ENCODE results near the gene FLOT1.

The FLOT1 gene

GRCh38 chr6:30691208-30691847 is 51.2 kb downstream of the FLOT1 start:
- no peak for DNase-seq

DNA sequence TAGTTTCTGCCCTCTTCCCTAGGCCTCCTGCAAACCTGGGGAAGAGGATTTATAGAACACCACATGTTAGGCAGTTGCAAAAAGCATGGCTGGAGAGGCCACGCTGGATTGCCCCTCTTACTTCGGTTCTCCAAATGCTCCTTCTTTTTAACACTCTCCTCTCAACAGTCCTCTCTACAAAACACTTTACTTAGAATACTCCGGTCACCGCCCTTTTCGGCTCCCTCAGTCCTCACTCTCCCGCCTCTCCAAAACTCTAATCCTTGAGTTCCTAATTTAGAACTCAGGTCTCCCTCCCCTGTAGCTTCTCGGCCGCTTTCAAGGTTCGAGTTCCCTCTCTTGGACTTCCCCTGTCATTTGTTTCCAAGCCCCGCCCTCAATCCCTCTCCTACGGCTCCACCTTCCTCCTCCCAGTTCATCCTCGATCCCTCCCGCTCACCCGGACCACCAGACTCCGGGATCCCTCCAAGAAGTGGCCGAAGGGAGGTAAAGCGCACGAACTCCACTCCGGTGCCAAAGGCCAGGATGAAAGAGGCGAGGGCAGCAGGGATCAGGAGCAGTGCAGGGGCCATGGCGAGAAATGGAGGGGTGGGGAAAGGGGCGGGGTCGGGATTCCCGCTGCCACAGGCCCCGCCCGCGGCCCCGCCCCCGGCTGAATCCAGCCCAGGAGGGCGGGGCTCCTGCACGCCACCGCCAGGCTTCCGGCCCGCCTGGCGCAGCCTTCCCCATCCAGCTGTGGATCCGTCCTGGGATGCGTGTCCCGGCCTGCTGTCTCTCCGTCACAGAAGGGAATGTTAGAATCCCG is 51.9 kb downstream of the FLOT1 start, which contains the start of gene NRM:
NRM (minus strand) TSS at position 582 of the 805 bp plus-strand sequence; CDS start at position 572, 10 bp downstream.
- DNase-seq = peak; percentile 74 to 83

GRCh38 chr6:30689985-30690384 is 52.5 kb downstream of the FLOT1 start:
- DNase-seq = no peak

DNA sequence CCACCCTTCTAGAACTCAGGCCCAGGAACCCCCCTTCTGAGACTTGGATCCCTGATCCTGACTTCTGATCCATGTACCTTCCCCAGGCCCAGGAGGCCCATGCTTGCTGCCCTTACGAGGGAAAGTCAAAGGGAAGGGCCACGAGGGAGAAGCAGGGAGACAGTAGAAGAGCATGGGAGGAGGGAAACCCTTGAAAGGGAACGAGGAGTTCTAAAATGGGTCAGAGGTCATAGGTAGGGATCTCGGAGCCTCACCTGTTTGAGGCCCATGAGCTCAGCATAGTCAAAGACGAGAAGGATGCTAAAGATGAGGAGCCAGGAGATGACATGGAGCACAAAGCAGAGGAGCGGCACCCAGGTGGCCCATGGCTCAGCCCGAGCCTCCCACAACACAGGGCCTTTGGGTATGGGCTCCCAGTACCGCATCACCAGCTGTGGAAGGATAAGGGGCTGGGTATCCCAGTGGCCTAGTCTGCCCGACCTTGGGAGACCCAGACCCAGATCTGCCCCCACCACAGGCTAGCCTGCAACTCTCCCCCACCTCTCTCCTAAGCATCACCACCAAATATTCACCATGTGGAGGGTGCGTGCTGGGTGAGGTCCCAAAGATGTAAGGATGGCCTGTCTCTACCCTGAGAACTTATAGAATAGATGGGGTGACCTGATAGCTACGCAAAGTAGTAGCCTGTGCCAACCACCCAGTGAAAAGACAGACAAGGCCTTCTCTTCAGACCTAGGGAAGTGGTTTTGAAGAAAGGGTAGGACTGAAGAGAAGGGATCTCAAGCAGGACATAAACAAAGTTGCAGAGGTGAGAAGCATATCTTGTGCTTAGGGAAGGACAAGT is 53.2 kb downstream of the FLOT1 start:
- no peak for DNase-seq

GRCh38 chr6:30688569-30688968 is 53.9 kb downstream of the FLOT1 start:
- no peak for DNase-seq

- DNase-seq = no peak
These were observed 54.6 kb downstream of the FLOT1 start for GRCh38 chr6:30687659-30688431.

- peak; percentile 58 to 69 for DNase-seq
These were observed 55.4 kb downstream of the FLOT1 start for GRCh38 chr6:30686908-30687658.

DNA sequence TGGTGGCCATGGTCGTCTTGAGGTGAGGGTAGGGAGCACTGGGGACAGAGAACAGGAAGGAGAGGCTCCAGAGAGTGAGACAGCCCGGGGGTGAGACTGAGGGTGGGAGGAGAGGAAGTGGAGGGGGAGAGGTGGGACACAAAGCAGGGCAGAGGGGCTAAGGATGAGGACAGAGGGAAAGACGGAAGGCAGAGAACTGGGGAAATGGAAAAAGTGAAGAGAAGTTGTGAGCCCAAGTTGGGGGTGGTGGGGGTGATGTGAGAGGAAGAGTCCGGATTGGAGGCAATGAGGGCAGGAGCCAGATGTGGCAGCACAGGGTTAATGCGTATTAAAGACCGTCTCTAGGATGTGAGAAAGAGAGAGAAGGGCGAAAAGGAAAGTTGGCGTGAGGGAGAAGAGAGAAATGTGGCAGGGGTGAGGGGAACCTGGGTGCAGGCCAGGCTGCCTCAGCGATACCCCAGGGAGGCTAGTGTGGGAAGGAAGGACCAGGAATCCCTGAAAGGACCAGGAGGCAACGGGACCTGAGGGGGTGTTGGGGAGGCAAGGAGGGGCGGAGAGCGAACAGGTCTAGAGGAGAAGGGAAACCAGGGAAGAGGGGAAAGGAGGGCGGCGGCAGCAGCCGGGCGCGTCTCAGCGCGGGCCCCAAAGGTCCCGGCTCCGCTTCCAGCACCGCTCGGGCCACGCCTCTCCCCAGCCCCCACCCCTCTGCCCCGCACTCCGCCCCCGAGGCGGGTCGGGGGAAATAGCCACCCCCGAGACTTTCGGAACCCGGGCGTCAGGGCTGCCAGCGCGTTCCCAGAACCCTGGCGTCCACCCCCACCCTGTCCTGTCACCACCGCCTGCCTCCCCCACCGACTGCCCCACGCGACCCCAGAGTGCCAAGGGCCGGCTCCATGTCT is 56.2 kb downstream of the FLOT1 start, which contains the start of gene PPP1R18:
PPP1R18 (minus strand) TSS at position 637 of the 899 bp plus-strand sequence; CDS start at position 10, 627 bp downstream.
- DNase-seq = peak in 1 of 2 experiments; percentile 24

GRCh38 chr6:30685157-30686008 is 57.1 kb downstream of the FLOT1 start:
- no peak for DNase-seq

DNA sequence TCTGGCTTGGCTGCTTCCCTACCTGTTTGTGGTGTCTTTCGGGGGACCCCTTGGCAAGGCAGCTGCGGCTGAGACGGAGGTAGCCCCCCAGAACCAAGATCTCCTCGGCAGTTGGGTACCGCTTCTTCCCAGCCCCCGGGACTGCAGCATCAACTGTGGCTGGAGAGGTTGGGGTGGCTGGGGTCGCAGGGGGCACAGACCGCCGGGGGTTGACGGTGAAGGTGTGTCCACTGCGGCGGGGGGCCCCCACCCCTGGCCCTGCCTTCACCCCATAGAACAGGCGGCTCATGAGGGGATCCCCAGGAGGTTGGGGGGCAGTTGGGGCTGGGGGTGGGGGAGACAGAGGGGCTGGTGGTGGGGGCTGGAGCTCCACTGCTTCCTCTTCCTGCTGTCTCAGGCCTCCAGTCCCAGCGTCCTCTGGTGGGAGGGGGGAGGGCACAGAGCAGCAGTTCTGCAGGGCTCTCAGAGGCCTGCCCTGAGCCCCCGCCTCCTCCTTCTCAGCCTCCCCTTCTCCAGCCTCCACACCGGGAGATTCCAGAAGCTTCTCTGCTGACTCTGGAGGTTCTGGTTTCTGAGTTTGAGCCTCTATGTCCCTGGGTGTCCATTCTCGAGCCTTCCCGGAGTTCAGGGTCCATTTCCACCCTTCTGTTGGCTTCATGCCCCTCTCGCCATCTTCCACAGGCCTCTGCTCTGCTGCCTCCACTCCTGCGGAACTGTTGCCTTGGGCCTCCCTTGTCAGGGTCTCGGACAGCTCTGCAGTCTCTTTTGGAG is 57.9 kb downstream of the FLOT1 start:
- no peak for DNase-seq

- no peak for DNase-seq
These were observed 58.5 kb downstream of the FLOT1 start for GRCh38 chr6:30683980-30684338.

- DNase-seq = no peak
These were observed 59.1 kb downstream of the FLOT1 start for GRCh38 chr6:30683183-30683979.

- peak in 1 of 2 experiments; percentile 29 for DNase-seq
These were observed 60.1 kb downstream of the FLOT1 start for GRCh38 chr6:30682143-30683117.

- no peak for DNase-seq
These were observed 60.7 kb downstream of the FLOT1 start for GRCh38 chr6:30681766-30682142.

DNA sequence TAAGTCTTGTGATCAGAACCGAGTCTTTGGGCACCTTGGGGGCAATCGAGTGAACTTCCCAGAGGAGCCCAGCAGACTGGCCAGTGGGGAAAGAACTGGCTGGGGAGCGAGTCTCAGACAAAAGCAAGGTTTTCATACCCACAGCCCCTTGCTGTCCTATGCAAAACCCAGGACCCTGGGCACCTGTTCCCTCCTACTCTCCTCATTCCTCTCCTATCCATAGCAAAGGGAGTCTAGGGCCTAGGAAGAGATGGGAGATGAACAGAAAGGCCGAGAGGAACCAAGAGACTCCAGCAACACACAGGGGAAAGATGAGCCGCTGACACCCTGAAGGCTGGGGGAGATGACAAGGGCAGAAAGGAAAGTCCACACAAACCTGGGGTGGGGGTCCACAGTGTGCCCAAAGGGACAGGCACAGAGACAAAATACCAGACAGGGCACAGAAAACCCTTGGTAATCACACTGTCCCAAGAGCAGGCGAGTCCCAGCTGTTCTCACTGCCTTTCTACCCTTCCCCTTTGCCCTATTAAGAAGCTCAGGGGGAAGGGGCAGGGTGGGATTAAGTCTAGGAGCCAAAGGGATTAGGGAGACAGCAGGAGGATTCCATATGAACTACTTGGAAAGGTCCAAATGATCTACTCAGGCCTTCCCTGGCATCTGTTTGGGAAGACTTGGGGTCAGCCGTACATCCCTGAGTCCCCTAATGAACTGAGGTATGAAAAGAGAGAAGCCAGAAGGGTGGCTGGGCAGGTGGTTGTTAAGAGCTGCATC is 62.5 kb downstream of the FLOT1 start:
- no peak for DNase-seq

Data from NCI-H2081 (cell line).